ENCODE data around the gene PRKAG1.

Gene PRKAG1

DNA sequence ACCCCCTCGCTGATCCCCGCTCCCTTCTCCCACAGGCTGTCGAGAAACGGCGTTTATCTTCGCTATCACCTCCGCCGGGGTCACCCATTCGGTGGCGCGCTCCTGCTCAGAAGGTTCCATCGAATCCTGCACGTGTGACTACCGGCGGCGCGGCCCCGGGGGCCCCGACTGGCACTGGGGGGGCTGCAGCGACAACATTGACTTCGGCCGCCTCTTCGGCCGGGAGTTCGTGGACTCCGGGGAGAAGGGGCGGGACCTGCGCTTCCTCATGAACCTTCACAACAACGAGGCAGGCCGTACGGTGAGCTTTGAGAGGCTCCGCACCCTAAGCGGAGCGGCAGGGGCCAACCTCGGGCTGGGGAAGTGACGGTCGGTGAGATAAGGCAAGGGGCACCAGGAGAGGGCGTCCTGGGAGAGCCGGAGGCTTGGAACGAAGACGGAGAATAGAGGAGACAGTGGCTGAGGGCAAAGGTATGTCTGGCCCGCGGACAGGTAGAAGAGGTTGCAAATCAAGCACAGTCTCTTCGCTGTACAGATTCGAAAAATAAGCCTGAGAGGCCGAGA, 38.1 kb downstream of the PRKAG1 start:
- no peak for DNase-seq

DNA sequence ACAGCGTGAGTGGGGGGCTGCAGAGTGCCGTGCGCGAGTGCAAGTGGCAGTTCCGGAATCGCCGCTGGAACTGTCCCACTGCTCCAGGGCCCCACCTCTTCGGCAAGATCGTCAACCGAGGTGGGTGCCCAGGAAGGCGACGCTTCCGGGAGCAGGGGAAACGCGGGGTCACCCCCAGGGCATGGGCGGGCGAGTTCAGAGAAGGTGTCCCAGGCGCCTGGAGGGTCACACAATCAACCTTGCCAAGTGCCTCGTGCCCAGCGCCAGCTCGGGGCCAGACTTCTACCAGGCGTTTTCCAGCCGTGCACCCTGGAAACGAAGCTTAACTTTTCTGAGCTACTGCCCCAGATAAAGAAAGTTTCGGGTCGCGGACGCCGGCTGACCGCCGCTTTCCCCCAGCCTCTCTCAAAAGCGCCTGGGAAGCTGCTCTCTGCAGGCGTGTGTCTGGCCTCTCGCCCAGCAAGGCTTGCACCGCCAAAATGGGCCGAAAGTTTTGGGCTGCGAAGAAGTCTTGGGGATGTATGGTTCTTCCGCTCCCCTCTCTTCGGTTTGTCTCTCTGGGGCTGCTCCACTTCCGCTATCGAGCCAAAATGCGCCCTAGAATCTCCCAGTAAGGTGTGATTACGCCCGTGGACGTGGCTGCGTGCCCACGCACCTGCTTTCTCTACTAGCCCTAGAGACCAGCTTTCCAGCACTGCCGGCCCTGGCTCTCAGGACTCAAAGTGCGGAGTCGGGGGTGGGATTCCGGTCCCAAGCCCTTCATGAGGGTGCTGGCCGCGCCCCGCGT, 38.8 kb downstream of the PRKAG1 start:
- DNase-seq, result no peak

DNA sequence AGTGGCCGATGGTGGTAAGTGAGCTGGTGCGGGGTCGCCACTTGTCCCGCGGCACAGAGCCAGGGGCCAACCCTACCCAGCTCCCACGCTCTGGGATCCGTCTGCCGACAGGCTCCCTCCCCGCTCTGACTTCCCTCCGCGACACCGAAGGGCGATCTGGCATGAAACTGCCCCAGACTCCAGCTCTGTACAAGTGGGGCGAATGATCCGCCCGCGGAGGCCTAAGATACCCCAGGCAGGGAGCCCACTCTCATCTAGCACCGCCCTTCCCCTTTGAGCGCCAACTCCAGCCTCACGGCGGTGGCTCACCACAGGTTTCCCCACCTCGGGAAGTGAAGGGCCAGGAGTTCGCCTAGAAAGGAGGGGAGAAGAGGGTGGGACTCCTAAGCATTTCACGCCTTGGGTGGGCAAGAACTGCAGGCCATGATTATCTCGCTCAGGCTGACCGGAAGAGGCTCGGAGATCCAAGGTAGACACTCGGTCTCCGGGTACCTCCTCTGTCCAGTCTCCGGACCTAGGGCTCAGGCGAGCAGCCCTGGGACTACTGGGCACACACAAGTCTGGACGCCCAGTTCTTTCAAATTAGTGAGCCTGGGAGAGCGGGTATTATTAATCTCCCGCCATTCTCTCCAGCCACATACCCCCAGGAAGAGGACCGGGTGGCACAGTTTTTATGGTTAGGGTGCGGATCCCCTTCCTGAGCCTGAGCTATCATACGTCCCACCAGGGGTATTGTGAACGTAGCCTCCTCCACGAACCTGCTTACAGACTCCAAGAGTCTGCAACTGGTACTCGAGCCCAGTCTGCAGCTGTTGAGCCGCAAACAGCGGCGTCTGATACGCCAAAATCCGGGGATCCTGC, 39.6 kb downstream of the PRKAG1 start:
- DNase-seq, result no peak

DNA sequence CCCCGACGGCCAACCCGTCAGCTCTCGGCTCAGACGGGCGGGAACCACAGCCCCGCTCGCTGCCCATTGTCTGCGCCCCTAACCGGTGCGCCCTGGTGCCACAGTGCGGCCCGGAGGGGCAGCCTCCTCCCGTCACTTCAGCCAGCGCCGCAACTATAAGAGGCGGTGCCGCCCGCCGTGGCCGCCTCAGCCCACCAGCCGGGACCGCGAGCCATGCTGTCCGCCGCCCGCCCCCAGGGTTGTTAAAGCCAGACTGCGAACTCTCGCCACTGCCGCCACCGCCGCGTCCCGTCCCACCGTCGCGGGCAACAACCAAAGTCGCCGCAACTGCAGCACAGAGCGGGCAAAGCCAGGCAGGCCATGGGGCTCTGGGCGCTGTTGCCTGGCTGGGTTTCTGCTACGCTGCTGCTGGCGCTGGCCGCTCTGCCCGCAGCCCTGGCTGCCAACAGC, 40.3 kb downstream of the PRKAG1 start, which contains the start of gene WNT1:
TSS of gene WNT1 (plus strand) at position 32 of the 450 bp plus-strand sequence. CDS start at position 361, 329 bp downstream.
- no peak for DNase-seq

DNA sequence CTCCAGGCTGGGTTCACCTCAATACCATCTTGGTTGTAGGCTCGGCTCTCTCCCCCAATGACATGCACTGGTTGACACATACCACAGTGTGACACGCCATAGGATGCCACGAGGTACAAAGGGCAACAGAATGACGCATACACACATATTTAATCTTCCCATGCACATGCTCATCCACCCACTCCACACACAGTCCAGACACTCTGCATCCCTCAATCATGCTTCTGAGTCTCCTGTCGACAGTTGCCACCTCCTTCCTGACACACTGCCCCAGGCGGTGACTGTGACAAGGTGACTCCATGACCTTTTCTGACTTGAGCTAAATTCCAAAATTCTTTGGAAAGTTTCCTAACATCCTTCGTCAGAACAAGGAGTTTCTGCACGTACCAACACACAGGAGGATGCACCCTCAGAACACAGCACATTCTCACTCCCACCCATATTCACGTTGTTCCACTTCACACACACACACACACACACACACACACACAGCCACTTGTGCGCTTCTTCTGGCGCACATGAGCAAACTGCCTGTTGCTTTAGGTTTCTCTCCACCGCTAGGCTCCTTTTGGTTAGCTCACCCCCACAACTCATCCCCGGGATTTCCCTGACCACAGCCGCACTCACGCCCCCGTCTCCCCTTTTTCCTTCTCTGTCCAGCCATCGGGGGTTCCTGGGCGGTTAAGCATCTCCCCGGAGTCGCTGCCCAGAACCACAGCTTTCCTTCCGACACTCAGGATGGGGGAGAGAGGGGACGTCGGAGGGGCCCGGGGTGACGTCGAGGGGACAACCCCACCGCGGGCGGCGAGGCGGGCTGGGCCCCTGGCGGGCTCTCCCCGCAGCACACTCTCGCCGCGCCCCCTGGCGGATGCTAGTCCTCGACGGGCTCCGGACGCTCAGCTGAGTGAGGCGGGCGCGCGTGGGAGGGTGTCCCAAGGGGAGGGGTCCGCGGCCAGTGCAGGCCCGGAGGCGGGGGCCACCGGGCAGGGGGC, 41.0 kb downstream of the PRKAG1 start:
- no peak for DNase-seq

DNA sequence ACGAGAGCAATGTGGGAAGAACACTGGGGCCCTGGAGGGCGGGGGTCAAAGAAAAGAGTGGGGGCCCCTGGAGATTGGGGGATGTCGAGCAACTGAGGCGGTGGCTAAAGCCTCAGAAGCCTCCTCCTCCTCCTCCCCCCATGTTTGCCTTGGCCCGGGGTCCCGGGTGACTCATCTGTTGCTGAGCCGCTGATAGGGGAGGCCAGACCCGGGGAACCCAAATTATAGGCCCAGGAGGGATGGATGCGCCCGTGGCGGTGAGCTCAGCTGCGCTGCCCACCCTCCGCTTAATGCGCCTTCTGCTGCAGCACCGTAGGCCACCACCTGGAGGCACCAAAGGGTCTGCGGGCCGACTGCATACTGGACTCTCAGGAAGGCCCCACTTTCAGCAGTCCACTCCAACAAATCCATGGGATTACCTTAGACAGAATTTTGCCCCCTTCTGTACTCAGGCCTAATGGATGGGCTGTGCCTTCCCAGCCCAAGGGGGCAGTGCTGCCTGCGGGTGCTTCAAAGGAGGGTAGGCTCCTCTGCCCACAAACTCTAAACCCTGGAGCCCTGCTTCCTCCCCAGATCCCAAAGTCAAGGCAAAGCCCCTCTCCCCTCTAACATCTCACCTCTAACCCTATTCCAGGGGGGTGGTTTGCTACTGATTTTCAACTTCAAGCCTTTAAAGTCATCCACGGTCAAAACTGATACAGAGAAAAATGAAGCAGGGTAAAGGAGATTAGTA, 44.5 kb downstream of the PRKAG1 start:
- no peak for DNase-seq

DNA sequence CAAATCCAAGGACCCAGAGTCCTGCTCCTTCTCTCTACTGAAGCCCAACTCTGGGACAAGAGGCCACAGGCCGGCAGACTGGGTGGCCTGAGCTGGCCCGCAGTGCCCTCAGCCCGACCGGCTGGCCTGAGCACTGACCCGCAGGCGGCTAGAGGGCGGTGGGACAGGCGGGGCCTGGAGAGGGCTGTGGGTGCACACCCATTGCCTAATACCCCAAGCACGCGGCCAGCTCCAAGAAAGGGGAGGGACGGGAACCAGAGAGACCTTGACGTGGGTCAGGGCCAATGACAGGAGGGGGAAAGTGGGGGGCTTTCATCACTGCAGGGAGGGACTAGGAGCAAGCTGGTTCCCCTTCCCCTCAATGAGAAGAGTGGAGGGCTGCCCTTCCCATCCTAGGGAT, 45.0 kb downstream of the PRKAG1 start:
- no peak for DNase-seq

DNA sequence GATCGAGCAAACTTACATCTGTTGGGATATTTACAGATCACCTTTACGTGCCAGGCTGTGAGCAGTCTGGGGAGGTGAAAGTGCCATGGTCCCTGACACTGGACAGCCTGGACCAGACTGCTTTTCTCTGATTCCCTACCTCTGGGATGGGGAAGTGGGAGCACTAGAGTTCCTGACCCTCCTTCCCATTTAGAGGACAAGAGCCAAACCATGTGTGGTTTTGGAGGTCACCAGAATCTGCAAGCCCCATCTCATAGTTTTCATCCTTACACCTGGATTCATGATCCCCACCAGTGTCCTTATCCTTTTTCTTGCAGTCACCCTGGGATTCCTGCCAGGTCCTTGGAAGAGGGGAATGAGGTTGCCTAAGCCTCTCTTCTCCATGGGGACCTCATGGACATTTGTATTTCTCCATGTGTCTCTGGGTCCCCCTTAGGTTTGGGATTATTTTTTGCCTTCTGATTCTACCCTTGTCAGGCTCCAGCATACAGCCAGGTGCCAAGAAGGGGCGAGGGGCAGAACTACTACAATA, 45.6 kb downstream of the PRKAG1 start:
- DNase-seq, result no peak

DNA sequence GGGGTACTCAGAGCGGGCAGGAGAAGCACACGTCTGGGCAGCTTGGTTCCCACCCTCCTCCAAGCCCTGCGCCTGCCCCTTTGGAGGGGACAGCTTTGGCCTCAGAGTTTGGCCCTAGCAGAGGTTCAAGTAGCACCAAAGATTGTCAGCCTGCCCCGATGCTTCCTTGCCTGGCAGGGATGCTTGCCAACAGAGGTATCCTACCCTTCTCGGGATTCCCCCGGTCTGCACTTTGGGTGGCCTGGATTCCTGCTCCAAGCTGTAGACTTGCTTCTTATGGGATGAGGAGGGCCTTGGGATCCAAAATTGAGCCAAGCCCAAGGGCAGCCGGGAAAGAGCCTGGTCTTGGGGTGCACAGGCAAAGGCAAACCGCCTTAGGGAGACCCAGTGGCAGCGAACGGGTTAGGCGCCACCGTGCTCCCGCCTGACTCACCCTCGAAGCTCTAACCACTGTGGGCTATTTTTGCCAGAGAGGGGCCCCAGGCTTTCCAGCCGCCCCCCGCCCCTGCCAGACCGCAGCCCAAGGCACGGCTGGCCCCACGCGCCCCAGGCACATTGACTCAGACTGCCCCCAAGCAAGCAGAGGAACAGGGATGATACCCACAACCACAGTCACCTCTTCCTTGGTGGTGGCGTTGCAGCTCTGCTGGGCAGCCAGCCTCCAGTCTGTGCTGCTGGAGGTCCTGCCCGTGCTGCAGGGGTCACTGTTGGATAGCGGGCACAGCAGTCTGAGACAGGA, 46.2 kb downstream of the PRKAG1 start:
- DNase-seq, result no peak

DNA sequence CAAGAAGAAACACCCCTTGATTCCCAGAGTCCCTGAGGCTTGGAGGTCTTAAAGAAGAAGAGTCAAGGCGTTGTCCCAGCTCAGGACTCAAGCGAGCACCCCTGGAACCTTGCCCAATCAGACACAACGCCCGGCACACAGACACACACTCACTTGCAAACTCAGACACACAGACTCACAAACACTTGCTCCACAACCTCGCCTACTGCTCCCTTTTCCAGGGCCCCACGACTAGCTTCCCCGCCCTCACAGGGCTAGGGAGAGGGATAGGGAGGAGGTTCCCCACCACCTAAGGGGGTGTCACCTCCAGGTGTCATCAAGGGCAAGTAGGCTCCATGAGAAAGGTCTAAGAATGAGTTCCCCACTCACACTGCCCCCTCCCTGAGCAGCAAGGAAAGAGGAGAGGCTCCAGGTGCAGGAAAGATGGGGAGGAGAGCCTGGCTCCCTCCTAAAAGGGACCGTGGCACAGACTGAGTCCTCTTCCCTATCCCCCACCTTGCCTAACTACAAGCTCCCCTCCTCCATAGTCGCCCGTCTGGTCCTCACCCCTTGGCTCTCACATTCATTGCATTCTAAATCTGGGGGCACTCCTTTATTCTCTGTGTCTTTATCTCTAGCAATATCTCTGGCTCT, 47.8 kb downstream of the PRKAG1 start:
- no peak for DNase-seq

DNA sequence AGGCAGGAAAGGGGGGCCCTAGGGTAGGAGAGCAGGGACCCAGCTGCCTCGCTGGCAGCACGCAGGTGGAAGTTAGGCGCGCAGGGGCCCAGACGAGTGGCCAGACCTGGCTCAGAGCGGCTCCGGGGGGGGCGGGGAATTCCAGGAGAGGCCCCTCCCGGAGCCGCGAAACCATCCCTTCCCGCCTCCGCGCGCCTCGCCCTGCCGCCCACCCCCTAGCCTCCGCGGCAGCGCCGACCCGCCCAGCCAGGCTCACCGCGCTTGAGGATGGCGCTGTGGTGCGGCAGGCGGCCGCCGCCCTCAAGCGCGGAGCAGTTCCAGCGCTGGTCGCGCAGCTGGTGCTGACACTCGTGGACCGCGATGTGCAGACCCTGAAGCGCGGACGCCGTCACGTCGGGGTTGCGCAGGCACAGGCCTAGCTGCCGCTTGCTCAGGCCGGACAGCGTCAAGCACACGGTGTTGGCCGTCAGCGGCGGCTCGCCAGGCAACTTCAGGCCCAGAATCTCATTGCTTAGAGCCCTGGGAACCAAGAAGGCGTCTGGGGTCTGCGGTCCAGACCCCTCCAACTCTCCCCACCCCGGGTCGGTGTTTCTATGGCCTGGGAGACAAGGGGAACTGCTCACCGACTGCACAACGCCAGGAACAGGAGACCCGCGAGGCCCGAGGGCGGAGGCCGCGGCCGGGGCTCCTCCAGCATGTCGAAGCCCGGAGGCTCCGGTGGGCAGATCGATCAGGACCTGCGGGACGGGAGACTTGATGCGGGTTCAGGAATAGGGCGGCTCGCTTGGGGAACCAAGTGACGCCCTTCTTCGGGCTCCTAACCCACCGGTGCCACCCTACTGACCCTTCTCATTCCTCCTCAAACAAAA, 48.5 kb downstream of the PRKAG1 start:
- DNase-seq, result no peak

DNA sequence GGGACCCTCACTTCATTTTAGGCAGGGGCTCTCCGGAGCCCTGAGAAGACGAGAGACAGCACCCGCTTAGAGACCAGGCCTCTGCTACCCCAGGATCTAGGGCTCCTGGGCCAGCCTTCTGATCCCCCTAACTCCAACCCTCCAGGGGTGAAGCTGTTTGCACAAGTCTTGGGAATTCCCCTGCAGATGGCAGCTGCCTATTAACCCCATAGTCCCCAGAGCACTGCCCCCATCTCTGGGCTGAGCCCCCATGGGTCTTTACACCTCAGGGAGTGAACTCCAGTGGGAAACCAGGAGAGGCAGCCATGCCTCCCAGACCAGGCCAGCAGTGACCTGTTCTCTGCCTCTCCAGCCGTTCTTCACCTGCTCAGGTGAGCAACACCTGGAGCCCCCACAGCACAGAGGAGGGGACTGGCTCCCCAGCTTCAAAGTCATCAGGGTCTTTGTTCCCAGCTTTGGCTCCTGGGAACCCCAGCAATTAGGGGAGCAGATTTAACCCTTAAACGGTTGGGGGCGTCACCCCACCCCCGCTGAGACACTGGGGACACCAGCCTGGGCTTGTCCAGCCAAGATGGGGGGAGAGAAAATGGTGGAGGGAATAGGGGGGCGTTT, 49.3 kb downstream of the PRKAG1 start:
- no peak for DNase-seq

DNA sequence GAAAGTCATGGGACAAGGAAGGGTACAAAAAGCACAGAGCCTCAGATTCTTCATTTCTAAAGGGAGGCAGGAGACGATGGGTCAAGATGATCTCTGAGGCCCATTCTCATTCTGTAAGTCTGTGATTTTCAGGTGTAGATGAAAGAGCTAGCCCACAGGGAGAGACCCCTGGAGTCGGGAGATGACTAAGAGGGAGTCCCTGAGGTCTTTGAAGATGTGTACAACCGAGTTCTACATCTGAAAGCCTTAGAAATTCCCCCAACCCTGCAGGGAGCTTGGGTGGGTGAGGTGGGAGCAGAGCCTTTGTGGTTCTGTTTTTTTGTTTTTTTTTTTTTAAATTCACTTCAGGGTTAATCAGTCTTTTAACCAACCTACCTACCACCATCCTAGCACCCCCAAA, 50.1 kb downstream of the PRKAG1 start:
- no peak for DNase-seq

DNA sequence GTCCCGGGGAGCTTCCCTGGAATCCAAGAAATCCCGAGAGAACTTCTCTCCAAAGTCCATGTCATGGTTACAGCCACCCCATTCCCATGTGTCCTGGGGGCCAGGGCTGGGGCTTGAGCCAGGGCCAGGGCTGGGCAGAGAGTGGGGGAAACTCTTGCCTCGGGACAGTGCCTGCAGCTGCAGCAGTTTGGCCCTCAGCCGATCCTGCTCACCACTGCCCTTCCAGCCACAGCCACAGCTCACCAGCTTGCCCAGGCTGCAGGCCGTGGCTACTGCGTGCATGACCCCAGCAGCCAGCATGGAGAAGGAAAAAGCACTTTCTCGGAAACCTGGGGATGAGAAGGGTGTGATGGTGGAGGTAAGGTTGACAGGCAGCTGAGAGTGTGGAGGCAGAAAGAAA, 50.6 kb downstream of the PRKAG1 start:
- no peak for DNase-seq

DNA sequence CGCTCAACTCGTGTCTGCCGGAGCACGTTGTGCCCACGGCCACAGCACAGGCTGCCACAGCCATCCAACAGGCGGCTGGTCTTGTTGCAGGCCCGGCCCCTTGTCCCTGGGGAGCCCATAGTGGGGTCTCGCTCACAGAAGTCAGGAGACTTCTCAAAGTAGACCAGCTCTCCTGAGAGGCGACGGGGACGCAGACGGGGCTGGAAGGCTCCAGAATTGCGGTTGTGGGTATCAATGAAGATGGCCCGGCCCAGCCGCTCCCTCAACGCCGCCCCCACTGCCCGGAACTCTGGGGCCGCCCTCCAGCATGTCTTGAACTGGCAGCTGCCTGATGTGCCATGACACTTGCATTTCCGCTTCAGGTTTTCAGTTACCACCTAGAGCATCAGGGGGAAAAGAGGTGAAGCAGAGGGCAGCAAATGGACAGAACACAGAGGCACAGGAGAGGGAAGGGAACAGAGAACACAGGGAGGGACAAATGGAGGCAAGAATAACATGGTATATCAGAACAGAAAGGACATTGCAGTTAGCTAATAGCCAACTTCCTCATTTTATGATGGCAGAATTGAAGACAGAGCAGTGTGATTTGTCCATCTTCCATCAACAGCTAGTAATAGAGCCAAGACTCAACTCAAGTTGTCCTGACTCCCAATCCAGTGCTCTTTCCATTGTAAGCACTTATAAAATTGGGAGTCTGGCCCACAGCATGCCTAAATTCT, 52.2 kb downstream of the PRKAG1 start:
- DNase-seq, result no peak

DNA sequence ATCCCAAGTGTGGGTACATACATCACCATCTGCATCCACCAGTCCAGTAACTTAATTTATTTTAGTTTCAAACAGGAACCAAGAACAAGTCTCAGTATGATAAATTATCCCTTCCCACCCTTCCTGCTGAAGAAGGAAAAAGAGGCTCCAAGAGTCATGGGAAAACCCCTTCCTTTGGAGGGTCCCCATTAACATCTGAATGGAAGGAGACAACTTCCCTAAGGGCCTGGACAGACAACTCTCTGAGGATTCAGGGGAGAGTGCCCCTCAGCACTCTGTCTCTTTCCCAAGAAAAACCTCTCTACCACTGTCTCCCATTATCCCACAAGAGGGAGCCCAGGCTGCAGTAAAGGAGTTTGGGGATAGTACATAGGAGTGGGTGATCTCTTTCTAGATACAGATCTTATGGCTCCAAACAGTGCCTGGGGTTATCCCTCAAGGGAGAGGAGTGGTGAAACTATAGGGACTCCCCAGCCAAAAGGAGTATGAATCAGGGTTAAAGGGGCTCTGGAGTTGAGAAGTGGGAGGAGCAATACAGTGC, 53.2 kb downstream of the PRKAG1 start:
- no peak for DNase-seq

DNA sequence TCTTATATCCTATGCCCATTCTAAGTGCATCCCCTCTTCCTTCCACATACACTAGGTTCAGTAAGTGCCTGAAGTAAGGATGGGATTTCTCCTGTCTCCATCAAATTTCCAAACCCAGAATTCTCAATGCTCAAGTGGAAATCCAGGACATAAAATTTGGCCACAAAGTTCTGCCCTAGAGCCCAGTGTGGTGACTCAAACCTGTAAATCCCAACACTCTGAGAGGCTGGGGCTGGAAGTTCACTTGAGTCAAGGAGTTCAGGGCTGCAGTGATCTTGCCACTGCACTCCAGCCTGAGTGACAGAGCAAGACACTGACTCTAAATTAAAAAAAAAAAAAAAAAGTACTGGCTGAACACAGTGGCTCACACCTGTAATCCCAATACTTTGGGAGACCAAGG, 56.8 kb downstream of the PRKAG1 start:
- DNase-seq, result no peak

DNA sequence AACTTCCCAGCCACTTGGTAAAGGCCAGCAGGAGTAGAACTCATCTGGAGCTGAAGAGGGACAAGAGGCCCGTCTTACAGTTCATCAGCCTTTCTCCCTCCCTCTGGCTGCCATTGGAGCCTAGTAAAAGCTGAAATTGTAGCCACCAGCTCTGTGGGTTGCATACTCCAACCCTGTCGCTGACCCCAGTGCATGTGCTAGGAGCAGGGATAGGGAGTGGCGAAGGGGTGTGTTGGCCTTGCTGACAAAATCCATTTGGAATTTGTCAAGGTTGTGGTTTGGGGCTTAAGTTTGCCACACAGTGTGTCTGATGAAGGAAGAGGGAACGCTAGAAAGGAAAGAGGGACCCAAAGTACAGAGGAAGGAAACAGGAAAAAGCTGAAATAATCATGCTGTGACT, 57.2 kb downstream of the PRKAG1 start:
- no peak for DNase-seq

All from midbrain (tissue), 1 donor.